HG03520 (cell line): Measurements from ENCODE around the gene LMO1.

ENCODE experiments used
- ATAC-seq: cut with Tn5 transposase; IDR thresholded peaks from one replicate; pipeline ENCODE4 v1.9.1; 2021; ENCODE audit warnings: mild to moderate bottlenecking, moderate library complexity; ENCODE audit not compliant: unreplicated experiment

Gene LMO1

GRCh38 chr11:8288824-8289491 is 25.3 kb upstream of the LMO1 start:
- ATAC-seq = no peak

DNA sequence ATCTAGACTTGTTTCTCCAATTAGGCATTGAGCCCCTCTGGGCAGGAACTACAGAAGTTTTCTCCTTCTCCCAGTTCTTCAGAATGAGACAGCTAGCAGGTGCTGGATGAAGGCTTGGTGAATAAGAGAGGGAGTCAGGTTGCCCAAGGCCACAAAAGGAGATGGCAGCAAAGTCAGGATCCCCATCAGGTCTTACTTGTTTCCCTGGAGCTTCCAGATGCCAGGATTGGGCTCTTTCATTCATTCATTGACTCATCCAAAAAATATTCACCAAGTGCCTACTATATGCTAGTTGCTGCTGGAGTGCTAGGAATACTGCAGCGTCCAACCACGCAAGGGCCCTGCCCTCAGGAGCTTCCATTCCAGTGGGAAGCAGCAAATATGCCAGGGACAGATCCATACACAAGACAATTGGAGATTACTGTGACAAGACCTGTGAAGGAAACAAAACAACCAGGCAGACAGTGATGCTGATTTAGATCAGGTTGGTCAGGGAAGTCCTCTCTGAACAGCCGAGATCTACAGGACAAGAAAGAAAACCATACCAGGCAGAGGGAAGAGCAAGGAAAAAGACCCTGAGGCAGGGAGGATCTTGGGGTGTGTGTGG is 24.6 kb upstream of the LMO1 start:
- no peak for ATAC-seq

DNA sequence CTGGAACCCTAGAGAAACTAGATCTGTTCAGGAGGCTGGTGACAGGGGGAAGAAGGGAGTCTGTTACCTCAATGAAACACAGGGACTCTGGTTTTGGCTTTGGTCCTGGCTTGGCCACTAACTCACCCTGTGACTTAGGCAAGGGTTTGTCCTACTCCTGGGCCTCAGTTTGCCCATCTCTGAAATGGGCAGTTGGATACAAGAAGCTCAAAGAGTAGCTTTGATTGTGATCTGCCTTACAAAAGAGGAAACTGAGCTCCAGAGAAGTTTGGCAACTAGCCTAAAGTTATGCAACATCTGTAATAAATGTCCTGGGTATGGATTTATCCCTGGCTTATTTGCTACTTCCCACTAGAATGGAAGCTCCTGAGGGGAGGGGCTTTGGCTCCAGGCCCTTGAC is 24.0 kb upstream of the LMO1 start:
- ATAC-seq = no peak

GRCh38 chr11:8287297-8287696 is 23.6 kb upstream of the LMO1 start:
- no peak for ATAC-seq

DNA sequence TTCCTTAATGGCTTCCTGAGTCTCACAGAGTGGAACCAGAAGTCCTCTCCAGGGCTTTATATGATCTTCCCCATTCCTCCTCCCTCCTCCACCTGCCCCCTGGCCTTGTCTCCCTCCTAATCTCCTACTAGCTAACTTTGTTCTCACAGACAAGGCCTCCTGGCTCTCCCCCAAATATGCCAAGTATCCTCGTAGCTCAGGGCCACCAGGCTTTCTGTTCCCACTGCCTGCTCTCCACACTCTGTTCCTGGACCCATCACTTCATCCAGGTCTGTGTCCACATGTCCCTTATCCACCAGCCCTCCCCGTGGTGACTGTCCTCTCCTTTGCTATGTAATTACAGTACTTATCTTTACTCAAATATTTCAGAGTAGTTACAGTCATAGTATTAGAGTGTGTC is 23.2 kb upstream of the LMO1 start:
- no peak for ATAC-seq

GRCh38 chr11:8285796-8286195 is 22.1 kb upstream of the LMO1 start:
- no peak for ATAC-seq

DNA sequence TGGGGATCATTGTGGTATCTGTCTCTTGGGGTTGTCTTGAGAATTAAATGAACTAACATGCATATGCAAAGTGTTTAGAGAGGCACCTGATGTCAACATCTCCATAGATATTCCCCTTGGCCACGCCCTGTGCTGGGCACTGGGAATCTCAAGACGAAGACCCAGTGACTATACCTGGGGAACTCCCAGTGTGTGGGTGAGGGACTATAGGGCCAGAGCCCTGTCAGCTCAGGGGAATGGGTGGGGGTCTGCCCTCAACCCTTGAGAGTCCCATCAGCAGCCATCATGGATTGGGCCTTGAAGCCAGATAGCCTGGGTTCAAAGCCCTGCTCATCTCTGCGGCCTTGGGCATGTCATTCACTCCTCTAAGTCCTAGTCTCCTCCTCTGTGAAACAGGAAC is 21.6 kb upstream of the LMO1 start:
- no peak for ATAC-seq

DNA sequence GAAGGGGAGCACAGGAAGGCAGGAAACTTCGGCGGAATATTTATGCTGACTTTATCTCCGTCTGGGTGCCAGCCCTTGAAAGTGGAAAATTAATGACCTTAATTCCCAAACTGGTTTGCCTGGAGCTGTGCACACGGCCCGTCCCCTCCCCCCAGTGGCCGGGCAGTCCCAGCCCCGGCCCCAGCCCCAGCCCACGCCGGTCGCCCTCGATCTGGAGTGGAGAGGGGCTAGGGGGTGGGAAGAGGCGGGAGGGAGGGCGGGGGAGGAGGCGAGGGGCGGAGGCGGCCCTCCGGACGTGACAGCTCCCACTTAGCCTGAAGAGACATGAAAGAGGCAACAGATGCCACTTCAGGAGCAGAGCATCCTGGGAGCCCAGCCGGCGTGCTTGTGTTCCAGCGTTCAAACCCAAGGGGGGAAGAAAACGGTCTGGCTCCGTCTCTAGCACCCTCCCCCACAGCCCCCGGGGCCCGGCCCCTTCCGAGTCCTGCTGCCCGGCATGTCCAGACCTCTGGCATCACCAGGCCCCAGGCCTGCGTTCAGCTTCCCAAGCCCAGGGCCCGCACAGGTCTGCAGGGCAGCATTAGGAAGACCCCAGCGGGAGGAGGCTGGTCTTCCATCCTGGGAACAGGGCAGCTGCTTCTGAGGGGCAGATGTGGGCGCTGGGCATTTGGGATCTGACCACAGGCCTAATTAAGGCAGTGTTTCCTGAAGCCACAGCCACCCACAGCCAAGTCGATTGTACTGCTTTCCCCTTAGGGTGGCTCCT is 20.0 kb upstream of the LMO1 start:
- ATAC-seq = no peak

DNA sequence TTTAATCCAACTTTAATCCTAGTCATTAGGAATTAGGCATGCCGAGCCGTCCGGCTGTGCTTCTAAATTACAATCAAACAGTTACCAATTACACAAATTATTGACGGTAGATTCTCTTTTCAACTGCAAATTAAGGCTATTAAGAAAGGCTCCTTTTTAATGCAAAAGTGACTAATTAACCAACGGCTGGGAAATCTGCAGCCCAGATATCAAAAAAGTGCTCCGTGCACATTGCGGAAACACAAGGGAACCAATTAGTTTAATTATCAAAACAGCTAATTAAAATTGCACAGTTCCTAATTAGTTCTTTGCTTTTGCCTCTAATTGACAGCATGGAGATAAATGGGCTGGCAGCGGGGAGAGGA is 19.4 kb upstream of the LMO1 start:
- ATAC-seq = no peak

DNA sequence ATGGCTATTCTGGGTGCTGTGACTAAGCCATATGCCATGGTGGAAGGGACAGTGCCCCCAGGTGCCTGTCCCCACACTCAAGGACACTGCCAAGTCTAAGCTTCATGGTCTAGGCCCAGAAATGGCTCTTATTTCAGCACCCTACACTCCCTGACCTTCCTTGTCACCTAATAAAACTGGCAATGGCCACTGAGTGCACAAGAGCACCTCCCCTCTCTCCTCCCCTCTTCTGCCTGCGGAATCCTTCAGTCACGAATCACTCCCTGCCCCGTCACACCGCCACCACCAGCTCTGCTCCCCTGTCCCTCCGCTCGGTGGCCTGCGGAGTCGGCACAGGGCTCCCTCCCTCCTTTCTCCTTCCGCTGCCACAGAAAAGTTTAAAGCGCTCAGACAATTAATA is 19.0 kb upstream of the LMO1 start:
- ATAC-seq = no peak

DNA sequence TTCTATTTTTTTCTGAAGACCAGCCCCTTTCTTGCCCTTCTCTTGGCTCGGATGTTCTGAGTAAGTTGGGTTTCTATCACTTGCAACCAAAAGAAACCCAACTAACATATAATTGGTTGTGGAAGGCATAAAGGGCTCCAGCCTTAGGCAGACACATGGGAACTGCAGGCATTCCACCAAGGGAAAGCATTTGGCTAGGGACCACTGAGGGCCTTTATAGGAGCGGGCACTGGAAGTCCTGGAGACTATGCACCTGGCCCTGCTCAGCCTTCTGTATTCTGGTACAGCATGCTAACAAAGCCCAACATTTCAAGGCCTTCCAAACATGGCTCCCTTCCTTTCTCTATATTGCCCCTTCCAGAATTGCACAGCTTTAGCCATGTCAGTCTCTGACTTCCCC is 17.6 kb upstream of the LMO1 start:
- no peak for ATAC-seq

- no peak for ATAC-seq
Observed at GRCh38 chr11:8277691-8278090, 14.0 kb upstream of the LMO1 start.

DNA sequence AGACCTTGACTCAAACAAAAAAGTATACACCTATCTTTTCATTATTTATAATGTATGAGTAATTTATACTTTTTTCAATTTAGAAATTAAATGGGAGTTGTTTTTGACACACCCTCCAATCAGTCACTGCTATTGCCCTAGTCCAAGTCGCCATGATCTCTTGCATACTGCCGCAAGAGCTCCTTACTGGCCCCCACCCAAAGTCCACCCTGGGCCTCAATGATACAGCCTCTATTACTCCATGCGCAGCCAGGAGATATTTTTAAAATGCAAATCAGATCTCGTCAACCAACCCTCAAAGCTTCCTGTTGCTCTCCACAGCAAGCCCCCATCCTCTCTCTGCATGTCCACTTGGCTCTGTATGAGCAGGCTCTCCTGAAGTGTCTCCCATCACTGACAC is 12.8 kb upstream of the LMO1 start:
- no peak for ATAC-seq

DNA sequence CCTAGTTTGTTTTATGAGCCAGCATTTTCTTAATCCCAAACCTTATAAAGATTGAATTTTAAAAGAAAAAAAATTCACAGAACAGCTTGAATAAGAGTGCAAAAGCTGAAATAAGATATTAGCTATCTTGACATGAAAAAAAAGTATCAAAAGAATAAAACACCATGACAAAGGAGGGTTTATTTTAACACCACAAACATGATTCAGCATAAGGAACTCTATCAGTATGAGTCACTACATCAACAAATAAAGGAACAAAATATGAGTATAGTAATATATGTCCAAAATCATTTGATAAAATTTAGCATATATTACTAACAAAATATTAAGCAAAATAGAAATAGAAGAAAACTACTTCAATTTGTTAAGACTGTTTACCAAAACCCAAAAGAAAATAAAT is 9.6 kb upstream of the LMO1 start:
- no peak for ATAC-seq

DNA sequence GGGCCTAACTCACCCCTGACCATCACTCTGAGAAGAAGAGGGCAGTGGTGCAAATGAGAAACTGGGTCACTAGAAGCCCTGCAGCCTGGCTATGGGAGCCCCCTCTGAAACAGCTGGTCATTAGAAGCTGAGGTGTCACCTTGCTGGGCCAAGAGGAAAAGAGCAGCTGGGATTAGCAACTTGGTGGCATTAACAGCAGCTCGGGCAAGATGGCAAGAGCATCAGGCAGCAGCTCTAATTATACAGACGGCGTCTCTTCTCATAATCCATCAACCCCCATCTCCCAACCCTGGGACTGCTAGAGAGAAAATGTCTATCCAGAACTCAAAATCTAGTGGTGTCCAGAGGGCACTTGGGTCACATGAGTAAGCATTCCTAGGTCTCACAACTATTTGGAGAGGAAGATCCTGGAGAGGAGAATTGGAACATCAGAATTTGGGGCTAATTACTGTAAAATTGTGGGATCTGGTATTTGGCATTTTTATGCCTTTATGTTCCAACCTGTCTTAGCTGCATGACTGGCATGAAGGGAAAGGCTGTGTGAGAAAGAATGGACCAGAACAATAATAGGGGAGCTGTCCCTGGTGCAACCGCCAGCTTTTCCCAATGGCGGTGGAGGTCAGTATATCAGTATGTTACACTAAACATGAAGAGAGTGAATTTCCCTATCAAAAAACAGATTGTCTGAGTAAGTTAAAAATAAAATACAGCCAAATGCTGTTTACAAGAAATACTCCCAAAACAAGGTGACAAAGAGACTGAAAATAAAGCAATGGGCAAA is 7.6 kb upstream of the LMO1 start:
- ATAC-seq = no peak

DNA sequence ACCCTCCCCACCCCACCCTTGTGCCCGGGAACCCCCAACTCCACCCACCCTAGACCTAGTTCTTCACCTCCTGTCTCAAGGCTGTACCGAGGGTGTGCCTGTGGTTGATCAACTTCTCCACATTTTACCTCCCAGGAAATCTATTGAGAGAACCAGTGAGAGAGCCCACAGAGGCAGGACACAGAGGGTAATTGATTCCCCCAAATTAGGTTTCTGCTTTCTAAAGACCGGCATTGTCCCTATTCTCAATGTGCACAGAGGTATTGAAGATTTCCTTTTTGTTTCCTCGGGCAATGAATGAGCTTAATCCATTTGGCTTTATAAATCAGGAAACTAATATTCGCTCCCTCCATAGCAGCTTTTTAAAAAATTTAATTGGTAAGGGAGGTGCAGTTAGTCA is 6.0 kb upstream of the LMO1 start:
- no peak for ATAC-seq

DNA sequence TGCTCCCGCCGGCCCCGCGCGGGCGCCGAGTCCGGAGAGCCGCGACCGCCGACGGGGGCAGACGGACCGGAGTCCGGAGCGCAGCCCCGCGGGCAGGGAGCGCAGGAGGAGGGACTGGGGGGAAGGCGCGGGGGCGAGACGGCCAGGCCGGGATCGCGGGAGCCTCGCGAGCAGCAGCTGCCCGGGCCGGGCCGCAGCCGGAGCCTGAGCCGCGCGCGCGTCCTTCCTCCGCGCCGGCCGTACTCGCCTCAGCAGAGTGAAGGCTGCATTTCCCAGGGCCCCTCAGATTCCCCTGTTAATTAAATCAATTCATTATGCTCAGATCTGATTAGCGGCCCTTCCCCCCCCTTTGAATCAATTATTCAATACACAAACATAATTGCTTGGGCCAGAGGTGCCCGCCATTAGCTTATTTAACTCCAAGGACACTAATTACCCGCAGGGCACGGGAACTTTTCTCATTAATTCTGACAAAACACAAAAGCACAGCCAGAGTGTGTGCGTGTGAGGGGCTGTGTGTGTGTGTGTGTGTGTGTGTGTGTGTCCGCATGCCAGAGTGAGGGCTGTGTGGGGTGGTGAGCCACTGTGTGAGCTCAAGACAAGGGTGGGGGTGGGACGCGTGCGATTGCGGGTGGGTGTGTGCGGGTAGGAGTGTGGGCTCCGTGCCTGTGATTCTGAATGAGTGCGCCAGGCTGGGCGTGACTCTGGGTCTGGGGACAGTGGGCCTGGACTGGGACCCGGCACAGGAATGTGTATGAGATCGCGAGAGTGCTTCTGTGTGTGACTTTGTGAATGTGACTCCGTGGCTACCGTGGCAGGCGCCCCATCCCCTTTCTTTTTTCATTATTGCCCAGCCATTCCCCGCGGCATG is 5.1 kb upstream of the LMO1 start:
- no peak for ATAC-seq

GRCh38 chr11:8267831-8268529 is 4.3 kb upstream of the LMO1 start:
- ATAC-seq = no peak

- no peak for ATAC-seq
Observed at GRCh38 chr11:8267280-8267679, 3.6 kb upstream of the LMO1 start.
